H7 (cell line): ENCODE measurements around the gene RUNDC1. TPM values are rescaled to one million over a fixed set of nuclear protein-coding genes. Genes with fewer than 3 reads are reported as not detected.

Experiments
- DNase-seq: peaks from one replicate; pipeline ENCODE4 v3.0.0; 2012
- H3K27me3 ChIP-seq: 2 replicates; pipeline ENCODE4 v1.6.0; 2011; ENCODE audit warnings: mild to moderate bottlenecking, low read length; ENCODE audit not compliant: control insufficient read depth, insufficient read depth
- H3K36me3 ChIP-seq: replicated peaks from 2 replicates; pipeline ENCODE4 v1.5.1; 2011; ENCODE audit warnings: low read length; ENCODE audit not compliant: control insufficient read depth, insufficient read depth
- H3K4me3 ChIP-seq: 2 replicates; pipeline ENCODE4 v1.5.1; 2011; ENCODE audit warnings: low read depth, mild to moderate bottlenecking, control low read depth, low read length, moderate library complexity; ENCODE audit not compliant: insufficient read depth
- total RNA-seq: library from RNA; depleted of rRNA; stranded (reverse); fragments of >200 nt; shearing (Covaris generic); gene quantifications from 2 replicates; pipeline ENCODE4 v1.2.3, GENCODE V29; 2014; rRNA removed

RUNDC1 gene
- total RNA-seq, 1 experiment from 2014 or later: 8.3 TPM

DNA sequence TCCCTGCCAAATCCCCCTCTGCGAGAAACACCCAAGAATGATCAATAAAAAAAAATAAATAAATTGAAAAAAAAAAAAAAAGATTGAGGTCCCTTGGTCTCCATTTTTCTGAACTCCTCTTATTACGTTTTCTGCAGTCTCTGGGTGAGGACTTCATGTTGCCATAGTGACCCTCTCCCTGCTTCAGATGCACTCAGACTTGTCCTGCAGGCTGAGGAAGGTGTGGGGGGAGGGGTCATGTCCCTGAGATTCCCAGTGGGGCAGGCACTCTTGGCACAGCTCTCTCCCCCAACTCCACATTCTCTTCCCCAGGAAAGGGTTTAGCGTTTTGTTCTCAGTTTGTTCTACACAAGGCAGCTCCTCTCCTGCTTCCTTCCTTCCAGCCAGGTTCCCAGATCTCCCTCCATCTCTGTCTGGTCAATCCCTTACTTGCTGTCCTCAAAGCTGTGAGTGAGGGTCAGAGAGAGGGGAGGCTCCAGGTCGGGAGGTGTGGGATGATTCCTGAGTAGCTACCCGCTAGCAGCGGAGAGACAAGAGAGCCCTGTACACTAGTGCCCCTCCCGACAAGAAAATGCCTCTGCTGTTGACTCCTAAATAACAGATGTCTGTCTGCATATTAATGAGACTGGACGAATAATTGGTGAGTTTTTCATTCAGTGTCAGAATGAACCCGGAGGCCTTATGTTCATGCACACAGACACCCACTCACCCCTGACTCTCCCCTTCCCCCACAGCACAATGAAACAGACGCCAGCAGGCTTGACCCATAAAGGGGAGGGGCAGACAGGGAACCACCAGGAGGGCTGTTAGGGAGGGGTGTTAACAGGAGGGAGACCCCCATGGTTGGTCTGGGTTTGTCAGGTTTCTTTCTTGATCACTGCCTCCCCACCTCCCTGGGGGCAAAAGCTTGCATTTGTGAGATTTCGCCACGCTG, 53.9 kb downstream of the RUNDC1 start:
- peak; percentile 62 for DNase-seq
- H3K27me3 ChIP-seq: no peaks in the 10 kb centered on the region
- no peaks in the 10 kb centered on the region; the same call in 1 of the 2 replicates for H3K36me3 ChIP-seq
- H3K4me3 ChIP-seq: no peak overlapping the region

DNA sequence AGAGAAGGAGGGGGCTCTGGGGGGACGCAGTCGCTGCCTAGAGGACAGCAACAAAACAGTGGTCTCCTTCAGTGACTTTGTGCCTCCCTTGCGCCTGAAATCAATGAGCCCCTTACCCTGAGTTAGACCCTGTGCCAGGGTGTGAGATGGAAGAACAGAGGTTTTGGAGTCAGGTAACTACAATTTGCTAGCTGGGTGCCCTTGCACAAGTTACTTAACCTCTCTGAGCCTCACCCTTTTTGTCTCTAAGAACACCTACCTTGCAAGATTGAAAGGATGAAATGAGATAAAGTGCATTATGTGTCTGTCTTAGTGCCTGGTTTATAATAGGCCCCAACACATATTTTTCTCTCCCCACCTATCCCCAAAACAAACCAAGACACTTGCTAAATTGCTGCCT, 54.5 kb downstream of the RUNDC1 start:
- no peaks in the 10 kb centered on the region; the same call in 1 of the 2 replicates for H3K36me3 ChIP-seq
- no peak for DNase-seq
- H3K27me3 ChIP-seq: no peaks in the 10 kb centered on the region
- H3K4me3 ChIP-seq: no peak overlapping the region

DNA sequence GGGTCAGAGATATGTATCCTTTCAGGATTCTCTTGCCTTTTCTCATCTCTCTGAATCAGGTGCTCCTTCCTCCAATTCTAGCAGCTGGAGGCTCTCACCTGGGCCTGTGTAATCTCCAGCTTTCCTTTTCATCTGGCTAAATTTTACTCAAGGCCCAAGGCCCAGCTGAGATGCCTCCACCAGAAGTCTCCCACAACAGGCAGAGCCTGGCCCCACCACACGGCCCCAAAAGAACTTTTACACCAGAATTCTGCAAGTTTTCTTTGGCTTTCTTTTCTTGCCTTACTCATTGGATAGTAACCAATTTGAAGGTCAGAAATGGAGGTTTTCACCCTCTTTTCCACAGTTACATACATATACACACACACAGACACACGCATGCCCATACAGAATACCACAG, 59.3 kb downstream of the RUNDC1 start:
- H3K4me3 ChIP-seq: no peak overlapping the region
- DNase-seq: no peak
- no peaks in the 10 kb centered on the region for H3K27me3 ChIP-seq
- no peaks in the 10 kb centered on the region; the same call in 1 of the 2 replicates for H3K36me3 ChIP-seq

DNA sequence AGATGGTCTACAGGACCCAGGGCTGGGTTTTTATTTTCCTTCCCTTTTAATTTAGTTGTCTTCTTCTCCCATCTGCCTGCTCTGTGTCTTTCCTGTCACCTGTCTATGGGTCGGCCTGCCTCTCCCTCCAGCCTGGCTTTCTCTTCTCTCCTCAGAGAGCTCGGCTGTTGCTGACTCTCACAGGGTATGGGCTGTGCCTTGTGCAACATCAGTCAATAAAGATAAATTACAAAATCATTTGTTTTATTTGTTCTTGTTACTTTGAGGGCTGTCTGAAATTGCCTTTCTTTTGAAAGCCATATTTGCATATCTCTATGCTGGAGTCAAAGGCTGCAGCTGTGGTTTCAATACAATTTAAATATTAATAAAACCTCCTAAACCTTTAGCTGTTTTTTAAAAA, 60.3 kb downstream of the RUNDC1 start:
- Histone ChIP-seq H3K4me3 (no peak overlapping the region), H3K36me3 (no peaks in the 10 kb centered on the region; the same call in 1 of the 2 replicates), H3K27me3 (no peaks in the 10 kb centered on the region)
- peak; percentile 30 for DNase-seq

DNA sequence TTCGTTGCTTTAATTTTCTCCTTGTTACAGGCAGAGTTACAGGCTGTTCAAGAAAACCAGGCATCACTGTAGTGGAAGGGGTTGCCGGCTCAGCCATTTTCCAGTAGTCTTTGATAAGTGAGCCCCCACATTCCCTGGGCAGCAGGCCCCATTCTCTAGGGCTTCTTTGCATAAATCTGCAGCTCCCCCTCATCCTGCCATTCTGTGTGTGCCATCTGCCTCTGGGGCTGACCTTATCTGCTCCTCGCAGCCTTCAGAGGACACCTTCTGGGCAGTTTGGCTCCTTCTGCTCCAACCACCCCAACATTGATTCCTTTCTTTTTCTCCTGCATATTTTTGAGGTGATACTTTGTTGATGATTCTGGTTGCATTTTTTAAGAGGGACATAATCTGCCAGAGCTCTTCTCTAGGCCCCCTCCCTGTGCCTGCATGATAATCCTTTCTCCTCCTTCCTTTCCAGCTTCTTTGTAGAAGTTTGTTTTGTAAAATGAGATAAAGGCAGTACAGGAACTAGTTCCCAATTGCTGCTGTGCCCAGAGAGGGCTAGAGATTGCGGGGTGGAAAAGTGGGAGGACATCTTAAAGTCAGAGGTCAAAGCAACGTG, 61.8 kb downstream of the RUNDC1 start:
- DNase-seq: peak; percentile 45

More for the DNA sequence above, 61.8 kb downstream of the RUNDC1 start:
- Histone ChIP-seq H3K27me3 (no peaks in the 10 kb centered on the region), H3K36me3 (no peaks in the 10 kb centered on the region; the same call in 1 of the 2 replicates), H3K4me3 (no peak overlapping the region)

Other genes with a start within 250 kb of the RUNDC1 start
- gene EZH1, start 235.5 kb upstream of the RUNDC1 start, total RNA-seq: 13.9 and 26.4 TPM in 2 replicates
- 10.8 and 13.5 TPM in 2 replicates for gene RAMP2, start 219.3 kb upstream of the RUNDC1 start, total RNA-seq
- 146 and 152 TPM in 2 replicates for gene VPS25, start 207.1 kb upstream of the RUNDC1 start, total RNA-seq
- 0.24 and 0.44 TPM in 2 replicates for gene WNK4, start 200.0 kb upstream of the RUNDC1 start, total RNA-seq
- 75.9 and 89.7 TPM in 2 replicates for gene COA3, start 181.9 kb upstream of the RUNDC1 start, total RNA-seq
- gene CNTD1, start 181.7 kb upstream of the RUNDC1 start, total RNA-seq: 0.17 TPM in 1 of 2 replicates, not detected in the other
- 52.4 and 55.6 TPM in 2 replicates for gene BECN1, start 156.3 kb upstream of the RUNDC1 start, total RNA-seq
- gene PSME3, start 147.2 kb upstream of the RUNDC1 start, total RNA-seq: 113 and 121 TPM in 2 replicates
- gene AOC2, start 136.0 kb upstream of the RUNDC1 start, total RNA-seq: 1.9 and 6.0 TPM in 2 replicates
- gene AOC3, start 129.4 kb upstream of the RUNDC1 start, total RNA-seq: 0.31 and 3.5 TPM in 2 replicates
- gene G6PC1, start 79.8 kb upstream of the RUNDC1 start, total RNA-seq: not detected in 2 replicates
- 28.7 and 34.2 TPM in 2 replicates for gene AARSD1, start 16.1 kb upstream of the RUNDC1 start, total RNA-seq
- 1.0 and 2.7 TPM in 2 replicates for gene PTGES3L, start 485 bp upstream of the RUNDC1 start, total RNA-seq
- 1,832 and 1,859 TPM in 2 replicates for gene RPL27, start 17.9 kb downstream of the RUNDC1 start, total RNA-seq
- 3.9 and 6.2 TPM in 2 replicates for gene IFI35, start 26.2 kb downstream of the RUNDC1 start, total RNA-seq
- gene VAT1, start 41.8 kb downstream of the RUNDC1 start, total RNA-seq: 263 and 264 TPM in 2 replicates
- 25.3 and 25.9 TPM in 2 replicates for gene RND2, start 44.7 kb downstream of the RUNDC1 start, total RNA-seq
- 27.2 and 27.9 TPM in 2 replicates for gene BRCA1, start 144.8 kb downstream of the RUNDC1 start, total RNA-seq
- 44.2 and 60.1 TPM in 2 replicates for gene NBR1, start 190.6 kb downstream of the RUNDC1 start, total RNA-seq
- gene TMEM106A, start 231.3 kb downstream of the RUNDC1 start, total RNA-seq: 0.96 and 1.7 TPM in 2 replicates
- not detected in 2 replicates for gene CCDC200, start 248.1 kb downstream of the RUNDC1 start, total RNA-seq